NB4 (cell line): ENCODE data around the gene LSAMP.

Source experiments
- MAX ChIP-seq: IDR thresholded peaks from 2 replicates; pipeline ENCODE4 v1.6.1; 2011; ENCODE audit warnings: low read depth, low read length
- POLR2A ChIP-seq: IDR thresholded peaks from 2 replicates; pipeline ENCODE4 v1.6.1; 2011; ENCODE audit warnings: mild to moderate bottlenecking; ENCODE audit not compliant: insufficient read length; ENCODE audit errors: extremely low read depth
- TF ChIP-seq, protein P1 (sequence below): IDR thresholded peaks from one replicate; pipeline ENCODE4 v1.5.1; 2012; ENCODE audit warnings: low read depth, low read length

- TF ChIP-seq, protein P1, sequence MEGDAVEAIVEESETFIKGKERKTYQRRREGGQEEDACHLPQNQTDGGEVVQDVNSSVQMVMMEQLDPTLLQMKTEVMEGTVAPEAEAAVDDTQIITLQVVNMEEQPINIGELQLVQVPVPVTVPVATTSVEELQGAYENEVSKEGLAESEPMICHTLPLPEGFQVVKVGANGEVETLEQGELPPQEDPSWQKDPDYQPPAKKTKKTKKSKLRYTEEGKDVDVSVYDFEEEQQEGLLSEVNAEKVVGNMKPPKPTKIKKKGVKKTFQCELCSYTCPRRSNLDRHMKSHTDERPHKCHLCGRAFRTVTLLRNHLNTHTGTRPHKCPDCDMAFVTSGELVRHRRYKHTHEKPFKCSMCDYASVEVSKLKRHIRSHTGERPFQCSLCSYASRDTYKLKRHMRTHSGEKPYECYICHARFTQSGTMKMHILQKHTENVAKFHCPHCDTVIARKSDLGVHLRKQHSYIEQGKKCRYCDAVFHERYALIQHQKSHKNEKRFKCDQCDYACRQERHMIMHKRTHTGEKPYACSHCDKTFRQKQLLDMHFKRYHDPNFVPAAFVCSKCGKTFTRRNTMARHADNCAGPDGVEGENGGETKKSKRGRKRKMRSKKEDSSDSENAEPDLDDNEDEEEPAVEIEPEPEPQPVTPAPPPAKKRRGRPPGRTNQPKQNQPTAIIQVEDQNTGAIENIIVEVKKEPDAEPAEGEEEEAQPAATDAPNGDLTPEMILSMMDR, result no peak
- no peak for TF ChIP-seq POLR2A
- no peak for TF ChIP-seq MAX
Measured at GRCh38 chr3:116070061-116070460, 375.2 kb downstream of the LSAMP start.
